ENCODE results near the gene INPP4B.

Gene INPP4B

DNA sequence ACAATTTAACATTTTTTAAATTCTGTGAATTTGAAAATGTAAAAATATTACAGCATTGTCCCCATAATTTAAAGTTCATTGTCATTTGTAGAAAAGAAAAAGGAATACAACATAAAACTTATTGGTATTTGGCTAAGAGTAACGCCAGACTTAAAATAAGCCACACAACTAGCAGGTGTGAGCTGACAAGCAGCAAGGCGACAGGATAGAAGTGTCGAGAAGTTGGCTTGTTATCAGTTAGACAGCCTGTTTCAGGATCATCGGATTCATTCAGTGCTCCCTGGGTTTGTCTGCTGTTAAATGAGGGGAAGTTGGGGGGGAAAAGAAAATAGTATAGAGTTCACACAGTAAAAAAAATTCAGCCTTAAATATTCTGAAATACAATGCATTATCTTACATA, 816.1 kb downstream of the INPP4B start:
- no peak for DNase-seq (ENCODE audit: low spot score)
- TF ChIP-seq, protein P1, sequence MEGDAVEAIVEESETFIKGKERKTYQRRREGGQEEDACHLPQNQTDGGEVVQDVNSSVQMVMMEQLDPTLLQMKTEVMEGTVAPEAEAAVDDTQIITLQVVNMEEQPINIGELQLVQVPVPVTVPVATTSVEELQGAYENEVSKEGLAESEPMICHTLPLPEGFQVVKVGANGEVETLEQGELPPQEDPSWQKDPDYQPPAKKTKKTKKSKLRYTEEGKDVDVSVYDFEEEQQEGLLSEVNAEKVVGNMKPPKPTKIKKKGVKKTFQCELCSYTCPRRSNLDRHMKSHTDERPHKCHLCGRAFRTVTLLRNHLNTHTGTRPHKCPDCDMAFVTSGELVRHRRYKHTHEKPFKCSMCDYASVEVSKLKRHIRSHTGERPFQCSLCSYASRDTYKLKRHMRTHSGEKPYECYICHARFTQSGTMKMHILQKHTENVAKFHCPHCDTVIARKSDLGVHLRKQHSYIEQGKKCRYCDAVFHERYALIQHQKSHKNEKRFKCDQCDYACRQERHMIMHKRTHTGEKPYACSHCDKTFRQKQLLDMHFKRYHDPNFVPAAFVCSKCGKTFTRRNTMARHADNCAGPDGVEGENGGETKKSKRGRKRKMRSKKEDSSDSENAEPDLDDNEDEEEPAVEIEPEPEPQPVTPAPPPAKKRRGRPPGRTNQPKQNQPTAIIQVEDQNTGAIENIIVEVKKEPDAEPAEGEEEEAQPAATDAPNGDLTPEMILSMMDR (IDR thresholded peaks at IDR 0.05; ENCODE audit: extremely low read depth, missing control alignments), result no peak

DNA sequence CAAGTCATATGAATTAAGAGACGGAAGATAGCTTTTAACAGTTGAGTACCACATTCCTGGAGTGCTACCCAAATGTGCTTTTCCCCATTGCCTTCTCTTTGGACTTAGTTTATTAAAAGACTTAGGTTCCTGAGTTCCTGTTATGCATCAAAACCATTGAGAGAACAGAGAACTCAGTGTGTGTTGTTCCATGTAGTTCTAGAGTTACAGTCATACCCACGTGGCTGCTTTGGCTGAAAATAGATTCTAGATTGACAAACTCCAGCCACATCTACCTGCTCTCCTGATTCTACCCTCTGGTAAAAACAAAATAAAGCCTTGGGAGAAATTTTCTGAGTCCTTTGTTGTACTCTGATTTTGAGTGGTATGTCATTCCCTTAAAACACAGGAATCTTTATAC, 824.3 kb downstream of the INPP4B start:
- TF ChIP-seq, protein P1 (IDR thresholded peaks at IDR 0.05; ENCODE audit: extremely low read depth, missing control alignments), result no peak

DNA sequence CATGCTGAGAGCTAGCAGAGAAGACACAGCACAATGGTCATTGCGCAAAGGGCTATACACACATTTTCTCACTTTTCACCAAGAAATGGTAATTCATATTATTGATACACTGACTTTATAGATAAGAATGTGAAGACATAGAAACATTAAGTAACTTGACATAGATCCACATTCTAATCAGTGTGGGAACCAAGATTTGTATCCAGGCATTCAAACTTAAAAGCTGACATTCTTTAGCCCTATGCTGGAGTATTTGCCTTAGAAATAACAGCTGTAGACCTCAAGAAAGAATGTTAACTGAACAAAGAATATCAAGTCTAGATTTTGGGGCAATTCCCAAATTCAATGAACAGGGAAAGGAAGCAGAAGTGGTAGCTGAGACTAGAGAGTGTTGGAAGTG, 824.9 kb downstream of the INPP4B start:
- no peak for DNase-seq (ENCODE audit: low spot score)

More for the DNA sequence above, 824.3 kb downstream of the INPP4B start:
- DNase-seq (ENCODE audit: low spot score), result no peak

DNA sequence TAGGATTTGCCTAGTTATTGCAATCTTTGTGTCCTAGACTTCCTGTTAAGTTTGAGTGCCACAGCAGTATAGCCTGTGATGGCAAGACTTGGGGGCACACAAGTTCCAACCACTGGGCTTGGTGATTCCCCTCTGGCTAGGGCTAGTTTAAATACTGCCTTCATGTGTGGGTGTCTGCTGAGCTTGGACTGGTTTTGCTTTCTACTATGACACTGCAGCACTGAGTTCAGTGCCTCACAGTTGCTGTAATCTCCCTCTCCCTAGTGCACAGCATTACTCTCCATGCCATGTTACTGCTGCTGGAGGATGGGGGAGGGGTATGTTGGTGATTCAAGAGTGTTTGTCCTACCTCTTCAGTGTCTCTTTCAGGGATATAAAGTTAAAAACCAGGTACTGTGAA, 830.1 kb downstream of the INPP4B start:
- TF ChIP-seq, protein P1 (IDR thresholded peaks at IDR 0.05; ENCODE audit: extremely low read depth, missing control alignments), result no peak
- DNase-seq (ENCODE audit: low spot score), result no peak

More for the DNA sequence above, 824.9 kb downstream of the INPP4B start:
- TF ChIP-seq, protein P1 (IDR thresholded peaks at IDR 0.05; ENCODE audit: extremely low read depth, missing control alignments), result no peak

DNA sequence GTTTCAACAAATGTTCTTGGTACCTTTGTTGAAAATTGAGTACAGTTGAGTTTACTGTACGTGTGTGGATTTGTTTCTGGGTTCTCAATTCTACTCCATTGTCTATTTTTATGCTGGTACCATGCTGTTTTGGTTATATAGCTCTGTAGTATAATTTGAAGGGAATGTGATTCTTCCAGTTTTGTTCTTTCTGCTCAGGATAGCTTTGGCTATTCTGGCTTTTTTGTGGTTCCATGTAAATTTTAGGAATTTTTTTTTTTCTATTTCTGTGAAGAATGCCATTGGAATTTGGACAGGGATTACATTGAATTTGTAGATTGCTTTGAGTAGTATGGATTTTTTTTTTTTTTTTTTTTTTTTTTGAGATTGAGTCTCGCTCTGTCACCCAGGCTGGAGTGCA, 836.4 kb downstream of the INPP4B start:
- DNase-seq (ENCODE audit: low spot score), result no peak
- TF ChIP-seq, protein P1 (IDR thresholded peaks at IDR 0.05; ENCODE audit: extremely low read depth, missing control alignments), result no peak

DNA sequence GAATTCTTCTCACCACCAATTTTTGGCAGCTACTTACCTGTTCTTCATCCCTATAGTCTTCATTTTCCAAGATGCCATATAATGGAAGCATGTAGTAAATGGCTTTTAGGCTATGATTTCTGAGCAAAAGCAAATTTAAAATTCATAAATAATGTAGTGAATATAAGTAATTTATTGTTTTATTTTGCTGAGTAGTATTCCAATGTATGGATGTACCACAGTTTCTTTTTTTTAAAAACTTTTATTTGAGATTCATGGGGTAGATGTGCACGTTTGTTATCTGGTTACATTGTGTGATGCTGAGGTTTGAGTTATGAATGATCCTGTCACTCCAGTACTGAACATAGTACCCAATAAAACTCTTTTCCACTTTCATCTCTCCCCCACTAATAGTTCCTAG, 840.6 kb downstream of the INPP4B start:
- TF ChIP-seq, protein P1 (IDR thresholded peaks at IDR 0.05; ENCODE audit: extremely low read depth, missing control alignments), result no peak
- DNase-seq (ENCODE audit: low spot score), result no peak

DNA sequence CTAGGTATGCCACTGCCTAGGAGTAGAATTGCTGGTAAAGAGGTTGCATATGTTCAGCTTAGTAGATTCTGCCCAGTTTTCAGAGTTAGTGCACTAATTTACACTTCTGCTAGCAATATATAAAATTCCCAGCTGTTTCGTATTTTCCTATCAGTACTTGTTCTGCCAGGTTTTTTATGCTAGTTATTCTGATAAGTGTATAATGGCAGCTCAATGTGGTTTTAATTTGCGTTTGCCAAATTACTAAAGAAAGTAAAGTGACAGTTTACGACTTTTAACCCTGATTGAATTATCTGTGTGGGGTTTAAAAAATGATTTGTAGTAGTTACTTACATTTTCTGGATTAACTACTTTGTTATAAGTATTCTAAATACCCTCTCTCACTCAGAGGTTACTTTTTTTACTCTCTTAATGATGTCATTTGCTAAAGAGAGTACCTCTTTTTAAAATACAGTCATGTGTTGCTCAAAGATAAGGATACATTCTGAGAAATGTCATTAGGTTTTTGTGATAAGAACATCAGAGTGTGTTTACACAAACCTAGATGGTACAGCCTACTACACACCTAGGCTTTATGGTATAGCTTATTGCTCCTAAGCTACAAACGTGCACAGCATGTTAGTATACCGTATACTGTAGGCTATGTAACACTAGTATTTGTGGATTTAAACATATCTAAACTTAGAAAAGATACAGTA, 846.5 kb downstream of the INPP4B start:
- TF ChIP-seq, protein P1 (IDR thresholded peaks at IDR 0.05; ENCODE audit: extremely low read depth, missing control alignments), result no peak
- no peak for DNase-seq (ENCODE audit: low spot score)

Measured in GM20000 (cell line).